ENCODE results near the gene PIGO.

Gene PIGO

GRCh38 chr9:35105571-35106342, 9.4 kb upstream of the PIGO start:
- no peak for DNase-seq

DNA sequence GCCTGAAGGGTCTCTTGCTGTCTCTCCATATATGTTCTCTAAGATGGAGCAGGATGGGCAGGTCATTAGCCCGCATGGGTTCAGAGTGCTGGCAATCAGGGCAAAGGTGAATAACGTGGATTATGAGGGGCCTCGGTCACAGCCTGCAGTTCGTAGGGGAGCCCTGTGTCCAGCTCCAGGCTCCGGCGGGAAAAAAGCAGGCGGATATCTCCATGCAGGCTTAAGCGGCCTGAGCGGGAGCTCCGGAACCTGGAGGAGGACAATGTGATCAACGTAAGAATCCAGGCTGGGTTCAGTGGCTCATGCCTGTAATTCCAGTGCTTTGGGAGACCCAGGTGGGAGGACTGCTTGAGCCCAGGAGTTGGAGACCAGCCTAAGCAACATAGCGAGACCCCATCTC, 8.7 kb upstream of the PIGO start:
- no peak for DNase-seq

DNA sequence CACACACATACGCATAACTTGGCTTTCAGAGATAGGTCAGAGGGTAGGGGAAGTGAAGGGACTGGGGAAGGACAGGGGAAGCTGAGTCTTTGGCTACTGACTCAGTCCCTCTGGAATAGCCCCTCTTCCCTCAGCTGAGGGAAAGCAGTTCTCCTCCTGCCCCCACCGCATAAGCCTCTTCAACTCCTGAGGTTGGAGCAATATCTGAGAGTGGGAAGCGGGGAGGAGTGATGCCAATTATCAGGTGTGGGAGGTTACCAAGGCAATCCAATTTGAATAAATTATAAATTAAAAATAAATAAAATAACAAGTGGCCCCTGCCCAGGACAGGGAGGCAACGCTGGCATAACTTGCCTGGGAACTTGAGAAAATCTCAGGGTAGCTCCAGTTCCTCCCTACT, 8.2 kb upstream of the PIGO start:
- no peak for DNase-seq

- no peak for DNase-seq
Observed at GRCh38 chr9:35103660-35104191, 7.3 kb upstream of the PIGO start.

DNA sequence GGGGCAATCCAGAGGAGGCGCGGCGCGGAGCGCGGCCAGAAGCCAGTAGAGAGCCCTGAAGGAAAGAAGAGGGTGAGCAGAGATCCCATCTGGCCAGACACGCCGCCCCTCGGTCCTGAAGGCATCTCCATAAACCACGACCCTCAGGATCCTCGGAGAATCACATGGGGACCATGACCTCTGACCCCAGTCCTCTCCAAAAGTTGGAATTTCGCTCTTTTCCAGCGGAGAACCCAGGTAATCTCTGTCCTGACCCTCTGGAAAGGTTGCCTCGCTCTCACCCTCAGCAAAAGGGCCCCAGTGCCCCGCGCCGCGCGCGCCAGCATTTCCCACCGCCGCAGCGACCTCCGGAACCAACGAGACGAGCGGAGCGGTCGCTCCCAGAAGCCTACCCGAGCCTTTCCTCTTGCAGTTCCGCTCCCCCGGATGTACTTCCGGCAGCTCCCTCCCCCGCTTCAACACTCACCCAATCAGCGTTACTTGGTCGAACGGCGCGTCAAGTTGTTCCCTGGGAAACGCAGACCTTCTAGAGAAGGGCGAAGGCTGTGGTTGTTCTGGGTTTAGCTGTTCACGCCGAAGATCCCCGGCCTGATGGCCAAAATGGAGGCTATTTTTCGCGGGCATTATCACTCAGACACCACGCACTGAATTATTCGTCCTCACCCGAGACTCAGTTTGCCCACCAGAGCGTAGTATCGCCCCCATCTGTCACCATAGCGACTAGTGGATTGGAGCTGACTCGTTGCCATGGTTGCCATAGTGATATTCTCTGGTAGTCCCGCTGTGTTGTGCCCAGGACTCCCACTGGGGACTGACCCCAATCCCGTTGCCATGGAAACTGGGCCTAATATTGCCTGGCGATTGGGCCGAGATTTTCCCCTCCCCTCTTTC, 6.6 kb upstream of the PIGO start, which contains the start of gene STOML2:
Gene STOML2, minus strand, starts transcription at position 363 of the 891 bp plus-strand sequence. Its CDS starts 37 bp downstream, at position 326.
- DNase-seq = peak; percentile 66

GRCh38 chr9:35102465-35102768, 6.0 kb upstream of the PIGO start:
- no peak for DNase-seq

- DNase-seq = no peak
Observed at GRCh38 chr9:35097573-35097972, 1.2 kb upstream of the PIGO start.

DNA sequence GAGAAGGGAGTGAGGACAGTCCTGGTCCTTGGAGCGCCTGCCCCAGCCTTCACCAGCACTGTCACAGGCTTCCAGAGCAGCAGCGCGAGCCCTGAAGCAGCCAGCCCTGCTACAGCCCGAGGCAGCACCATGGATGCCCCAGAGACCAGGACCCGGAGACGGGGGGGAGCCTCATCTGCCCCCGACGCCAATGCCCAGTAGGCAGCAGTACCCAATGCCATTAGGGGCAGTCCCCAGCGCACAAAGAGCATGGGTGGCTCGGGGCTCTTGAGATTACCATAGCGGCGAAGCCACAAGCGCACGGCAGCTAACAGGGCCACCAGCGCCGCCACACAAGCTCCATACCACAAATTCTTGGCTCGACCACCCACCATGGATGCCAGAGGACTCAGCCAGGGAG, 4.9 kb downstream of the PIGO start:
- no peak for DNase-seq

GRCh38 chr9:35089434-35089833, 7.0 kb downstream of the PIGO start:
- no peak for DNase-seq

GRCh38 chr9:35085078-35085477, 11.3 kb downstream of the PIGO start:
- DNase-seq = no peak

- peak; percentile 83 for DNase-seq
Observed at GRCh38 chr9:35079426-35080341, 16.7 kb downstream of the PIGO start, which contains the start of gene FANCG. TSS of gene FANCG (minus strand) at chr9:35079942. CDS start at chr9:35079524, 418 bp downstream.

- DNase-seq = no peak
Observed at GRCh38 chr9:35079041-35079425, 17.4 kb downstream of the PIGO start.

GRCh38 chr9:35078066-35078465, 18.3 kb downstream of the PIGO start:
- no peak for DNase-seq

- no peak for DNase-seq
Observed at GRCh38 chr9:35076848-35077247, 19.5 kb downstream of the PIGO start.

- DNase-seq = no peak
Observed at GRCh38 chr9:35075358-35075757, 21.0 kb downstream of the PIGO start.

GRCh38 chr9:35074791-35075190, 21.6 kb downstream of the PIGO start:
- DNase-seq = no peak

GRCh38 chr9:35074141-35074540, 22.2 kb downstream of the PIGO start:
- DNase-seq = no peak

GRCh38 chr9:35073279-35073612, 23.1 kb downstream of the PIGO start:
- DNase-seq = no peak

DNA sequence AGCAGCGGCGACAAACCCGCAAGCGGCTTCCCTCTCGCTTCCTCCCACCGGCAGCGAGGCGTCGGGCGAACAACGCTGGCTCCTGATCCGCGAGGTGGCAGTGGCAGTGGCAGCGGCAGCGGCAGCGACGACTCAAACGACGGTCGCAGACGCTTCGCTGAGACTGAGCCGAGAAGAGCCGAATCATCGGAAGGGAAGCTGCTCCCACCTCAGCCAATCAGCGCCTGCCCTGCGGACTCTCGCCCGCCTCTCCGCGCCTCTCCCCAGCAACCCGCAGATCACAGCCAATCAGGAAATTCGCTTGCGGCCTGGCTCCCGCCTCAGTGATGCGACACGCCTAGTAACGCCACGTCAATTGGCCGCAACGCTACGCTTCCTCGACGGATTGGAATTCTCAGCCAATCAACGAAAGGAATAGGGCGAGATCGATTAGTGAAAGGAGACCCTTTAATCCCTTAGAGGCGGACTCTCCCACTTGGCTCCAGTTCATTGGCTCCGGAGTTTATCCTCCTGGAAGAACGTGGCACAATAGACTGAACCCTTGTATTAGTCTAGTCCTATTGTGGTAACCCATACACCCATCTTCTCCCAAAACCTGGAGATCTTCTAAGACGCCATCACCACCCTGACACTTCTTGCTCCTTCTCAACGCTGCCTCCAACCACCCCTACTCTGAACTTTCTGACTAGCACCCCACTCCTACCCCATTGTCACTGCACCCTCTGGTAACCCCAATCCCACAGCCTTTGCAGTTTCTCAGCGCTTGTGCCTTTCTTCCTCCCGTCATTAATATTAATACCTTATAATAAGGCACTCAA, 23.7 kb downstream of the PIGO start, which contains the start of gene VCP:
Gene VCP, minus strand, starts transcription at position 165 of the 818 bp plus-strand sequence. CDS start 272 bp downstream, outside the sequence.
- peak; percentile 98 for DNase-seq

- DNase-seq = no peak
Observed at GRCh38 chr9:35071814-35072460, 24.5 kb downstream of the PIGO start.

Data from NCI-H1048 (cell line).